ENCODE measurements around the gene ADRA1B.

- TF ChIP-seq CTCF (IDR thresholded peaks at IDR 0.05) (peak; percentile 83), POLR2AphosphoS5 (IDR thresholded peaks at IDR 0.05; ENCODE audit: low read depth, low read length) (no peak), SIN3A (IDR thresholded peaks at IDR 0.05; ENCODE audit: borderline replicate concordance, insufficient read depth, low read depth, low read length) (no peak)
- TF ChIP-seq, protein P1, sequence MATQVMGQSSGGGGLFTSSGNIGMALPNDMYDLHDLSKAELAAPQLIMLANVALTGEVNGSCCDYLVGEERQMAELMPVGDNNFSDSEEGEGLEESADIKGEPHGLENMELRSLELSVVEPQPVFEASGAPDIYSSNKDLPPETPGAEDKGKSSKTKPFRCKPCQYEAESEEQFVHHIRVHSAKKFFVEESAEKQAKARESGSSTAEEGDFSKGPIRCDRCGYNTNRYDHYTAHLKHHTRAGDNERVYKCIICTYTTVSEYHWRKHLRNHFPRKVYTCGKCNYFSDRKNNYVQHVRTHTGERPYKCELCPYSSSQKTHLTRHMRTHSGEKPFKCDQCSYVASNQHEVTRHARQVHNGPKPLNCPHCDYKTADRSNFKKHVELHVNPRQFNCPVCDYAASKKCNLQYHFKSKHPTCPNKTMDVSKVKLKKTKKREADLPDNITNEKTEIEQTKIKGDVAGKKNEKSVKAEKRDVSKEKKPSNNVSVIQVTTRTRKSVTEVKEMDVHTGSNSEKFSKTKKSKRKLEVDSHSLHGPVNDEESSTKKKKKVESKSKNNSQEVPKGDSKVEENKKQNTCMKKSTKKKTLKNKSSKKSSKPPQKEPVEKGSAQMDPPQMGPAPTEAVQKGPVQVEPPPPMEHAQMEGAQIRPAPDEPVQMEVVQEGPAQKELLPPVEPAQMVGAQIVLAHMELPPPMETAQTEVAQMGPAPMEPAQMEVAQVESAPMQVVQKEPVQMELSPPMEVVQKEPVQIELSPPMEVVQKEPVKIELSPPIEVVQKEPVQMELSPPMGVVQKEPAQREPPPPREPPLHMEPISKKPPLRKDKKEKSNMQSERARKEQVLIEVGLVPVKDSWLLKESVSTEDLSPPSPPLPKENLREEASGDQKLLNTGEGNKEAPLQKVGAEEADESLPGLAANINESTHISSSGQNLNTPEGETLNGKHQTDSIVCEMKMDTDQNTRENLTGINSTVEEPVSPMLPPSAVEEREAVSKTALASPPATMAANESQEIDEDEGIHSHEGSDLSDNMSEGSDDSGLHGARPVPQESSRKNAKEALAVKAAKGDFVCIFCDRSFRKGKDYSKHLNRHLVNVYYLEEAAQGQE (IDR thresholded peaks at IDR 0.05; ENCODE audit: insufficient read depth in 1 of 2, low read depth in 2 of 2, low read length in 1 of 2), result no peak
Measured at GRCh38 chr5:159965031-159965837, 49.0 kb downstream of the ADRA1B start.

Measured in Panc1 (cell line).